ENCODE results near the gene NRARP.

The NRARP gene

GRCh38 chr9:137307255-137308056, 5.4 kb upstream of the NRARP start:
- H3K4me1 Mint-ChIP-seq: peaks cover 26% of the 10 kb centered on the region
- H3K9me3 Mint-ChIP-seq: no peaks in the 10 kb centered on the region
- no peaks in the 10 kb centered on the region for H3K36me3 Mint-ChIP-seq
- peaks cover 35% of the 10 kb centered on the region for H3K27me3 Mint-ChIP-seq
- ATAC-seq: no peak
- no peak overlapping the region for H3K4me3 Mint-ChIP-seq
- H3K27ac Mint-ChIP-seq: no peak overlapping the region

- Mint-ChIP-seq H3K9me3 (no peaks in the 10 kb centered on the region), H3K36me3 (no peaks in the 10 kb centered on the region), H3K27me3 (peaks cover 35% of the 10 kb centered on the region), H3K4me3 (no peak overlapping the region), H3K4me1 (peaks cover 26% of the 10 kb centered on the region), H3K27ac (no peak overlapping the region)
- ATAC-seq: no peak
These were observed 4.8 kb upstream of the NRARP start for GRCh38 chr9:137306850-137307254.

GRCh38 chr9:137306066-137306849, 4.2 kb upstream of the NRARP start:
- Mint-ChIP-seq H3K4me1 (peaks cover 26% of the 10 kb centered on the region), H3K9me3 (no peaks in the 10 kb centered on the region), H3K4me3 (no peak overlapping the region), H3K27ac (no peak overlapping the region), H3K27me3 (peaks cover 35% of the 10 kb centered on the region), H3K36me3 (no peaks in the 10 kb centered on the region)
- no peak for ATAC-seq

- Mint-ChIP-seq H3K4me3 (no peak overlapping the region), H3K27me3 (peaks cover 39% of the 10 kb centered on the region), H3K9me3 (no peaks in the 10 kb centered on the region), H3K27ac (no peak overlapping the region), H3K4me1 (peaks cover 26% of the 10 kb centered on the region), H3K36me3 (no peaks in the 10 kb centered on the region)
- no peak for ATAC-seq
These were observed 3.7 kb upstream of the NRARP start for GRCh38 chr9:137305798-137306065.

GRCh38 chr9:137305060-137305797, 3.2 kb upstream of the NRARP start:
- Mint-ChIP-seq H3K4me1 (peaks cover 26% of the 10 kb centered on the region), H3K9me3 (no peaks in the 10 kb centered on the region), H3K4me3 (no peak overlapping the region), H3K27ac (no peak overlapping the region), H3K27me3 (peaks cover 44% of the 10 kb centered on the region), H3K36me3 (no peaks in the 10 kb centered on the region)
- no peak for ATAC-seq

GRCh38 chr9:137304383-137305059, 2.5 kb upstream of the NRARP start:
- Mint-ChIP-seq H3K27ac (no peak overlapping the region), H3K4me3 (no peak overlapping the region), H3K36me3 (no peaks in the 10 kb centered on the region), H3K4me1 (peaks cover 26% of the 10 kb centered on the region), H3K27me3 (peaks cover 51% of the 10 kb centered on the region), H3K9me3 (no peaks in the 10 kb centered on the region)
- ATAC-seq: no peak

- peaks cover 26% of the 10 kb centered on the region for H3K4me1 Mint-ChIP-seq
- ATAC-seq: no peak
- H3K27ac Mint-ChIP-seq: no peak overlapping the region
- no peaks in the 10 kb centered on the region for H3K36me3 Mint-ChIP-seq
- no peak overlapping the region for H3K4me3 Mint-ChIP-seq
- H3K9me3 Mint-ChIP-seq: no peaks in the 10 kb centered on the region
- peaks cover 56% of the 10 kb centered on the region for H3K27me3 Mint-ChIP-seq
These were observed 1.9 kb upstream of the NRARP start for GRCh38 chr9:137303893-137304382.

- ATAC-seq: no peak
- peaks cover 62% of the 10 kb centered on the region for H3K27me3 Mint-ChIP-seq
- peak overlapping the region; percentile 1 for H3K4me3 Mint-ChIP-seq
- H3K4me1 Mint-ChIP-seq: peaks cover 26% of the 10 kb centered on the region
- H3K27ac Mint-ChIP-seq: no peak overlapping the region
- H3K36me3 Mint-ChIP-seq: no peaks in the 10 kb centered on the region
- H3K9me3 Mint-ChIP-seq: no peaks in the 10 kb centered on the region
These were observed 1.3 kb upstream of the NRARP start for GRCh38 chr9:137303151-137303892.

GRCh38 chr9:137302449-137303150, 529 bp upstream of the NRARP start:
- peaks cover 25% of the 10 kb centered on the region for H3K4me1 Mint-ChIP-seq
- peak; percentile 81 for ATAC-seq
- no peaks in the 10 kb centered on the region for H3K9me3 Mint-ChIP-seq
- H3K36me3 Mint-ChIP-seq: no peaks in the 10 kb centered on the region
- H3K27ac Mint-ChIP-seq: no peak overlapping the region
- peak overlapping the region; percentile 34 for H3K4me3 Mint-ChIP-seq
- H3K27me3 Mint-ChIP-seq: peaks cover 68% of the 10 kb centered on the region

GRCh38 chr9:137301081-137301947, 757 bp downstream of the NRARP start:
- Mint-ChIP-seq H3K27me3 (peaks cover 68% of the 10 kb centered on the region), H3K4me3 (peak overlapping the region; percentile 61), H3K36me3 (no peaks in the 10 kb centered on the region), H3K27ac (no peak overlapping the region), H3K9me3 (no peaks in the 10 kb centered on the region), H3K4me1 (peaks cover 23% of the 10 kb centered on the region)
- no peak for ATAC-seq

GRCh38 chr9:137300567-137301080, 1.4 kb downstream of the NRARP start:
- no peak for ATAC-seq
- Mint-ChIP-seq H3K27ac (no peak overlapping the region), H3K36me3 (no peaks in the 10 kb centered on the region), H3K9me3 (no peaks in the 10 kb centered on the region), H3K4me1 (peaks cover 24% of the 10 kb centered on the region), H3K27me3 (peaks cover 68% of the 10 kb centered on the region), H3K4me3 (peak overlapping the region; percentile 61)

- H3K27me3 Mint-ChIP-seq: peaks cover 63% of the 10 kb centered on the region
- no peaks in the 10 kb centered on the region for H3K9me3 Mint-ChIP-seq
- no peaks in the 10 kb centered on the region for H3K36me3 Mint-ChIP-seq
- no peak overlapping the region for H3K27ac Mint-ChIP-seq
- H3K4me1 Mint-ChIP-seq: peaks cover 17% of the 10 kb centered on the region
- no peak overlapping the region for H3K4me3 Mint-ChIP-seq
- no peak for ATAC-seq
These were observed 2.1 kb downstream of the NRARP start for GRCh38 chr9:137299938-137300337.

- ATAC-seq: no peak
- Mint-ChIP-seq H3K9me3 (no peaks in the 10 kb centered on the region), H3K4me3 (no peak overlapping the region), H3K27ac (no peak overlapping the region), H3K36me3 (no peaks in the 10 kb centered on the region), H3K27me3 (peaks cover 67% of the 10 kb centered on the region), H3K4me1 (peaks cover 12% of the 10 kb centered on the region)
These were observed 2.9 kb downstream of the NRARP start for GRCh38 chr9:137299203-137299565.

Data from stimulated activated memory B cell treated with anti-CD40 and anti-IgM and Interleukin-4, amounts not matched to agents 10 μg/mL and 1 μg/mL and 100 μg/mL, for 72 hours (primary cell).